Fibroblast of villous mesenchyme (primary cell): ENCODE results near the gene NXPE2. TPM values are rescaled to one million over a fixed set of nuclear protein-coding genes. Genes with fewer than 3 reads are reported as not detected.

Source experiments
- DNase-seq: peaks from one replicate; pipeline ENCODE4 v3.0.0-alpha.2; 2010; ENCODE audit warnings: low read depth
- H3K4me3 ChIP-seq: 2 replicates; pipeline ENCODE4 v1.5.1; 2011; ENCODE audit warnings: low read depth, mild to moderate bottlenecking, low read length
- total RNA-seq: library from RNA; depleted of rRNA; stranded (reverse); fragments of >200 nt; gene quantifications from 2 replicates; pipeline ENCODE4 v1.2.3, GENCODE V29; 2012
- TF ChIP-seq, protein P1 (sequence below): IDR thresholded peaks from 2 replicates; pipeline ENCODE4 v1.5.1; 2012; ENCODE audit warnings: low read depth, mild to moderate bottlenecking, low read length; ENCODE audit not compliant: insufficient read depth

NXPE2 gene
- total RNA-seq, 1 donor = not detected

DNA sequence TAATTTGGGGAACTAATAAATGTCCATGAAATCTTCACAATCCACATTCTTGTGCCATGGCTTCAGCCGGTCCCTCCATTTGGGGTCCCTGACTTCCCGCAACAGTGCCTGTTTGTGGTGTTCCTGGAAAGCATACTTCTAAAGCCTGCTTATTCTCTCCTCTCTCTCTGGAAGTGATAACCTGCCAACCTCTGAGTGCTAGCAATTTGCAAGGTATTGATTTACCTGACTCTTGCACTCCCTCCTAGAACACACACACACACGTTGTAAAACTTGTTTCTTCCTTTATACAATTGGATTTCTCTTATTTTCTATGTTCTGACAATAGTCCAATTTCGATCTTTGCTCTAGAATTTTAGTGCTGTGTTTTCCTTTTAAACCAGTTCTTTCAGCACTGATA, 58.5 kb downstream of the NXPE2 start:
- H3K4me3 ChIP-seq = no peak overlapping the region
- TF ChIP-seq, protein P1, sequence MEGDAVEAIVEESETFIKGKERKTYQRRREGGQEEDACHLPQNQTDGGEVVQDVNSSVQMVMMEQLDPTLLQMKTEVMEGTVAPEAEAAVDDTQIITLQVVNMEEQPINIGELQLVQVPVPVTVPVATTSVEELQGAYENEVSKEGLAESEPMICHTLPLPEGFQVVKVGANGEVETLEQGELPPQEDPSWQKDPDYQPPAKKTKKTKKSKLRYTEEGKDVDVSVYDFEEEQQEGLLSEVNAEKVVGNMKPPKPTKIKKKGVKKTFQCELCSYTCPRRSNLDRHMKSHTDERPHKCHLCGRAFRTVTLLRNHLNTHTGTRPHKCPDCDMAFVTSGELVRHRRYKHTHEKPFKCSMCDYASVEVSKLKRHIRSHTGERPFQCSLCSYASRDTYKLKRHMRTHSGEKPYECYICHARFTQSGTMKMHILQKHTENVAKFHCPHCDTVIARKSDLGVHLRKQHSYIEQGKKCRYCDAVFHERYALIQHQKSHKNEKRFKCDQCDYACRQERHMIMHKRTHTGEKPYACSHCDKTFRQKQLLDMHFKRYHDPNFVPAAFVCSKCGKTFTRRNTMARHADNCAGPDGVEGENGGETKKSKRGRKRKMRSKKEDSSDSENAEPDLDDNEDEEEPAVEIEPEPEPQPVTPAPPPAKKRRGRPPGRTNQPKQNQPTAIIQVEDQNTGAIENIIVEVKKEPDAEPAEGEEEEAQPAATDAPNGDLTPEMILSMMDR = no peak
- no peak for DNase-seq

DNA sequence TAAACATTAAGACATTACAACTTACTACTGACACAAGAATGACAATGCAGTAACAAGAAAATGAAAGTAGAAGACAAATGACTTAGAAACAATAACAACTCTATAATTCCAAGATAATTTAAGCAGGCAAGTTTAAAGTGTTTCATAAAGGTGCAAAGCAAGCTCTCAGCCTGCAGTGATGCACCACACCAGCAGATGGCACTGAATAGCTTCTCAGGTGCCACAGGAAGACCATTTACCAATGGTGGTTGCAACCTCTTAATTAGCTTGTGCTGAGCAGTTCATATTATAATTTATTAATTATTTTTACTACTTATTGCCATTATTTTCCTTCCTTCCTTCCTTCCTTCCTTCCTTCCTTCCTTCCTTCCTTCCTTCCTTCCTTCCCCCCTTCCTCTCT, 60.6 kb downstream of the NXPE2 start:
- TF ChIP-seq, protein P1 = peak; percentile 83
- peak; percentile 51 for DNase-seq
- no peak overlapping the region for H3K4me3 ChIP-seq

GRCh38 chr11:114745150-114745671, 66.9 kb downstream of the NXPE2 start:
- H3K4me3 ChIP-seq = no peak overlapping the region
- DNase-seq = no peak
- TF ChIP-seq, protein P1 = no peak

GRCh38 chr11:114746013-114746412, 67.7 kb downstream of the NXPE2 start:
- TF ChIP-seq, protein P1 = no peak
- no peak for DNase-seq

More at GRCh38 chr11:114746013-114746412, 67.7 kb downstream of the NXPE2 start:
- H3K4me3 ChIP-seq = no peak overlapping the region

Other genes starting within 250 kb of the NXPE2 start
- 166 and 174 TPM in 2 replicates for gene REXO2, start 239.1 kb upstream of the NXPE2 start, total RNA-seq
- gene NXPE1, start 118.6 kb upstream of the NXPE2 start, total RNA-seq = not detected in 2 replicates
- gene NXPE4, start 82.7 kb upstream of the NXPE2 start, total RNA-seq = not detected in 2 replicates